ENCODE measurements around the gene CDC14A.
"Not testable (repeated sequence)": the region's sequence is repeated elsewhere in the genome, so short reads cannot be mapped to it uniquely, and the experiment has no call there.

CDC14A gene

GRCh38 chr1:100332331-100332730 is 20.0 kb upstream of the CDC14A start:
- DNase-seq (ENCODE audit: low spot score) = no peak

DNA sequence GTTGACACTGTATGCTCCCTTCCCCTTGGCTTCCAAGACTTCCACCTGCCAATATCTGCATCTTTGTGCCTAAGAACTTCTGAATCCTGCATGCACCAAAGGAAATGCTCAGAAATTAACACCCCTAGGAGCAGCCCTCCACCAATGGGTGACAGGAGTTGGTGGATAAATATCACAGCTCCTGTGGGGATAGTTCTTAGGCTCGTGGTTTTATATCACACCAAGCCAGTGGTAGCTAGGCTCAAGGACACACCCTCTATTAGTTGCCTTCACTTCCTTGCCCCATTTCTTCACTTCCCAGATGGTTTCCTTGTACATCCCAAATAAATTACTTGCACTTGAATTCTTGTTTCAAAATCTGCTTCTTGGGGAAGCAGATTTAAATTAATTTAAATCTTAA is 16.9 kb upstream of the CDC14A start:
- DNase-seq (ENCODE audit: low spot score) = no peak

DNA sequence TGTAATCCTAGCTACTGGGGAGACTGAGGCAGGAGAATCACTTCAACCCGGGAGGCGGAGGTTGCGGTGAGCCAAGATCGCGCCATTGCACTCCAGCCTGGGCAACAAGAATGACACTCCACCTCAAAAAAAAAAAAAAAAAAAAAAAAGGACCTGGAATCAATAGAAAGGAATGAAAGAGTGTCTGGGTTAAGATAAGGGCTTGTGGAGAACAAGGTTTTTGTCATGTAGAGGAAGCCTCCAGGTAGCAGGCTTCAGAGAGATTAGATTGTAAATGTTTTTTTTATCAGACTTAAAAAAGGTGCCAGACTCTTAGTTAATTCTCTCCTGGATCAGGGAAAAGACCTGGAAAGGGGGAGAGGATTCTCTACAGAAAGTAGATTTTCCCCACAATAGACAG is 14.4 kb upstream of the CDC14A start:
- DNase-seq (ENCODE audit: low spot score) = not testable (repeated sequence)

DNA sequence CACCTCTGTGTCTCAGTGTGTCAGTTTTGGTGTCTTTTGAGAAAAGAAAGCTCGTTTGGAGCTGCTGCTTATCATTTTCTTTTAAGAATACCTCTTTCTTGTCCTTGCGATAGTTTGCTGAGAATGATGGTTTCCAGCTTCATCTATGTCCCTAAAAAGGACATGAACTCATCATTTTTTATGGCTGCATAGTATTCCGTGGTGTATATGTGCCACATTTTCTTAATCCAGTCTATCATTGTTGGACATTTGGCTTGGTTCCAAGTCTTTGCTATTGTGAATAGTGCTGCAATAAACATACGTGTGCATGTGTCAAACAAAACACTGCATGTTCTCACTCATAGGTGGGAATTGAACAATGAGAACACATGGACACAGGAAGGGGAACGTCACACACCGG is 12.6 kb upstream of the CDC14A start:
- DNase-seq (ENCODE audit: low spot score) = not testable (repeated sequence)

- no peak for DNase-seq (ENCODE audit: low spot score)
These were observed 11.8 kb upstream of the CDC14A start for GRCh38 chr1:100340494-100340893.

DNA sequence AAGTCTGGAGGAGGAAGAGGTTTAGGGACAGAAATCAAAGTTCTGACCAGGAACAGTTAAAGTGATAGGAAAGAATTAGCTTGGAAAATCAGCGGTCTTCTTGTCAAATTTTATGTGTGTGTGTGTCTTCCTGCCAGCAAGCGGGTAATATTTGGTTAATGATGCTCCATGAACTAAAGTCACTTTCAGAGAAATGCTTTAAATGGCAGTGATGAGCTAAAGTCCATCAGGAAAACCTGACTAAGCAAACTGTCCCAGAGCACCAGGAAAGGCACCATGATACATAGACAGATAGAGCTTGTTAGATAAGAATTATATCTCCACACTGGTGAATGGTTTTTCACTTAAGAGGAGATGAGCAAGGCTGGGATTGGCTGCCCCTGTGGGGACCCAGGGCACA is 10.0 kb upstream of the CDC14A start:
- DNase-seq (ENCODE audit: low spot score) = no peak

DNA sequence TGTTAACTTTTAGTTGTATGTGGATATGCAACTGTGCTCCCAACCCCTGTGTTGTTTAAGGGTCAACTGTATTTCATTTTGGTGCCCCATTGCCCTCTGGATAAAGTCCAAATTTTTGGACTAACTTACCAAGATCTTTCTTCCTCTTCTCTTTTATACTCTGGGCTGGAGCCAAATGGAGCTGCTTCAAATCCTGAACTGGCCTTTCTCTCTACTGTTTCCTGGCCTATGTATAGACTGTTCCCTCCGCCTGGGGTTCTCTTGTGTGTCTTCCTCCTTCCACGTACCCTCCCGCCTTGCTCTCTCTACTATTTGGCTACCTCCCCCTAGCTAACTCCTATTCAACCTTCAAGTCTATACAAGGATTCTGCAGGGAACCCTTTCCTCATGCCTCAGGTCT is 8.4 kb upstream of the CDC14A start:
- no peak for DNase-seq (ENCODE audit: low spot score)

DNA sequence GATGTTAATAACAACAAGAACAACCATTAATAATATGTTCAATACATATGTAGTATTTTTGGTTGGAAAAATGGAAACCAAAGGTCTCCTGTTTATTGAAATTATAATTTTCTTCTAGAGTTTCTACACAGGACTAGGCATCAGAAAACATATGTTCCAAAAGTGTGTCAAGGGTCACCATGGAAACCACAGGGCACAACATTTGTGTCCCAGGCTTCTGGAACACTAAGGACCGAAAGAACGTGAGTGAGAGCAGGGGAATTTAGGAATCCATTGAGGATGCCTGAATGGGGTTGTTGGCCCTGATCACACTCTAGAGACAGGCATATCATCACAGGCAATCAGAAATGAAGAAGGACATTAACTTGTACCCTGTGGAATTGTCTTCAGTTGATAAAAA is 7.5 kb upstream of the CDC14A start:
- DNase-seq (ENCODE audit: low spot score) = no peak

- no peak for DNase-seq (ENCODE audit: low spot score)
These were observed 5.9 kb upstream of the CDC14A start for GRCh38 chr1:100346387-100346786.

DNA sequence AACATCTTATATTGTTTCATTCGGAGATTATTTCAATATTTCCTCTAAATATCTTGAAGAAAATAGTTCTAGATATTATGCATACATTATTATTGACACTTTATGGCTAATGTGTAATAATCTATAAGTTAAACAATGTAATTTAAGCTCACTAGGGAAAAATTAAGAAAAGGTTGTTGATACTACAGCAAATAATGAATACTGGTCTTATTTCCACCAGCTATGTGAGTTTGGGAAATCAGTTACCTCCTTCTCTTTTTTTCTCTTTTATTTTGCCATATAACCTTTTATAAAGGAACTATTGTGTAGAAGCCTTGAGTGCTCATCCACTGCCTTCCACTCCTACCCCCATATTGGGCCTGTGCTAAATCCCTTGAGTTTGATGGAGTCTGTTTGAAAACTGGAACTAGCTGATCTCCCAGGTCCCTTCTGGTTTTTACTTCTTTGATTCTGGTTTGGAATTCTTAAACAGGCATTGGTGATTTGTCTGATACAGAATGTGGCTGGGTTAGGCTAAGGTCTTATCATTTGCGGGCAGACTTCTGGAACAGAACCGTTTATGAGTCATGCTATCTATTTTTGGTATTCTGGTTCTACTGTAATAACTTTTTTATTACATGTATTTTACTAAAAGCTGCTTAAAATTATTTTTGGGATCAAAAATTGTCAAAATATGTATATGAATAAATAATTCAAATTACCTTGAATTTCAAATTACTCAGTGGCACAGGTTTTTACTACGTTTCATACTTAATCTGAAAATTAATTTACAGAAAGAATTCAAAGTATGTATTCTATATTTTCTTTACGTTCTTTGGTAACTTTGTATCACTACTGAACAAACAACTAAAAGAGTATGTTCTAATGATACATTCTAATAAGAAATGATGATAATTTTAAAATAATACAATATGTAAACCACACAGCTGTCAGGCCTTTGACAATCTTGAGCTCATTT is 5.0 kb upstream of the CDC14A start:
- DNase-seq (ENCODE audit: low spot score) = no peak

DNA sequence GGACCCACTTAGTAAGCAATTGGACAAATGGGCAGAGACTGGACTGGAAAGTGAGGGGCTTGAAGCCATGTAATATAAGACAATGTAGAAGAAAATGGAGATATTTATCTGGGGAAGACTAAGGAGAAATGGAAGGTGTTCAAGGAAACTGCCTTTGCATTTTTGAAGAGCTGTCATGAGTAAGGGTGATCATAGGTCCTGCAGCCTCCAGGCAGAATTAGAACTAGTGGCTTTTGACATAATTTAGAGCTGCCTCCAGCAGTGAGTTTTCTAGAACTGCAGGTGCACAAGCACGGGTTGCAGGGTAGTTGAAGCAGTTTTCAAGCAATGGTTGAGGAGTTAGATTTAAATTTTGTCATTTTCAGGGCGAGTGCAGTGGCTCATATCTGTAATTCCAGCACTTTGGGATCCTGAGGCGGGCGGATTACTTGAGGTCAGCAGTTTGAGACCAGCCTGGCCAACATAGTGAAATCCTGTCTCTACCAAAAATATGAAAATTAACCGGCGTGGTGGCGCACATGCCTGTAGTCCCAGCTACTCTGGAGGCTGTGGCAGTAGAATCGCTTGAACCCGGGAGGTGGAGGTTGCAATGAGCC is 3.7 kb upstream of the CDC14A start:
- DNase-seq (ENCODE audit: low spot score) = no peak

- no peak for DNase-seq (ENCODE audit: low spot score)
These were observed 3.1 kb upstream of the CDC14A start for GRCh38 chr1:100349246-100349645.

GRCh38 chr1:100350787-100351094 is 1.6 kb upstream of the CDC14A start:
- no peak for DNase-seq (ENCODE audit: low spot score)

- peak; percentile 92 for DNase-seq (ENCODE audit: low spot score)
These were observed 1.0 kb upstream of the CDC14A start for GRCh38 chr1:100351095-100351887.

DNA sequence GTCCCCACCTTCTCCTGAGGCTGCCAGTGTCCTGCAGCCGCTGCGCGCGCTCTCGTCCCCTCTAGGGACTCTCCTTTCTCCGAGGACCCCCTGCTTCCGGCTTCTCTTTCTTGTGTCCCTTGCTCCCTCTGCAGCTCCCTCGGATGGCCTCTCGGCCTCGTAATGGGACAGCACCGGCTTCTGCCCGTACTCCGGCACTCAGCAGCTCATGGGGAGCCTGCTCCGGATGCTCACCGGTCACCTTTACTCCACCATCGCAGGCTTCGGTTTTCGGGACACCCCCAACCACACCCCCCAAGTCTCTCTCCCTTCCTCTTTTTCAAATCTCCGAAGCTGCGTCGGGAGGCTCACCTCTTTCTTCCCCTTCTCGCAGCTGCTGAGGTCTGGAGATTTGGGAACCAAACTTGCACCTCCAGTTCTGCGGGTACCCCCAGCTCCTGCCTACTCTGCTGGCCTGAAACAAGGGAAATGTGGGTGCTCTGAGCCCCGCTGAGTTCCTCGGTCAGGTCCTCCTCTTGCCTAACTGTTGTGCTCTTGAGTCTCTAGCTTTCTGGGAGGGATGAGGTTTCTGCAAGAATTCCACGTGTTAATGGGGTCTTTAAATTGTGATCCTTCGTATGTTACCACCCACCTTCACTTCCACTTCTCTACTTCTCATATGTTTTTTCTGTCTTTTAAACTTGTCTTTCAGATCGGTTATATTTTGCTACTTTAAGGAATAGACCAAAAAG is 930 bp downstream of the CDC14A start:
- peak; percentile 22 for DNase-seq (ENCODE audit: low spot score)

DNA sequence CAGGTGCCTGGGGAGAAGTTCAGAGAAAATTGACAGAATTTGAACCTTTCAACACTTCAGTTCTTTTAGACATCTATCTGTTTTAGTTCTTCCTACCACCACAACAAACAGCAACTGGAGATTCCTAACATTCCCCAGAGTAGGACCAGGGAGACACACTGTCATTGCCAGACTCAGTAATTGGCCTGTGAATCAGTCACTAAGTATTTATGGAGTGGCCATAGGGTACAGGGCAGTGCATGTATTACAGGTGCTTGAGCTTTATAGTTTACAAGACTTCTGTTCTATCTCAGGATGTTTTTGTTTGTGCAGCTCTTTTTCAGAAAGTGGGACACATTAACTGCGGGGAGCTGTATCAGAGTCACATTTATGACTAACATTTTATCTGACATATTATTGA is 1.7 kb downstream of the CDC14A start:
- DNase-seq (ENCODE audit: low spot score) = no peak

DNA sequence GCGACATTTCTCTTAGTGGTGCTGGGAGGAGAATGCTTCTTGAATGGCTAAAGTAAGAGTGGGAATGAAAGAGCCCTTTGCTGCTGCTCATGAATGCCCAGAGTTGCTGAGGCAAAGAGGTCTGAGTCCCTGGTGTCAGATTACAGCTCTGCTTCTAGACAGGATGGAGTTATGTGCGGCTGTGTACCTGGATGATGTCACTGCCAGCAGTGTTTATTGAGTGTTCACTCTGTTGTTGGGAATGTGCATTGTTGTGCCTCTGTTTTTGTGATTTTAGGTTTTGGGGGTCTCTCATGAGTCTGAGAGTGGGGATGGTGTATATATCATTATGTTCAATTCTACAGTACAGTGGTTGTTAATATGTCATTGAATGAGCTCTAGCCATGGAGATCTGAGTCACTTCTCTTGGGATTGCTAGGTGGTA is 2.7 kb downstream of the CDC14A start:
- DNase-seq (ENCODE audit: low spot score) = peak; percentile 20

DNA sequence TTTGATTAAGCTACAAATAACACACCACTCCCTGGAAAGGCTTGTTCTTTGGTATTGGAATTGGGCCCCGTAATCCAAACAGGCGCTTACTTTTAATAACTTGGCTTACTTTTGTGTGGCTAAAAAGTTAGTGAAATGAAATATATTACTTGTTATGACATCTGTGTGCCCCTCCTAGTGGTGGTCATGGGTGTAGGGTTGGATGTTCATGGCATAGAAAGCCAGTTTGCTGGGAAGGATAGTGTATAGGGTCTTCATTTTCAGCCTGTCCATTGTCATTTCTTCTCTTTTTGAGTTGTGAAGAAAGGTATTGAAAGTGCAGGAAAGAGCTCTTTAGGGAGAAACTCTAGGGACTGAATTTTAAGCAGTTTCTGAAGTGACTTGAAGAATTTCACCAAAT is 5.9 kb downstream of the CDC14A start:
- no peak for DNase-seq (ENCODE audit: low spot score)

GRCh38 chr1:100359139-100359538 is 6.8 kb downstream of the CDC14A start:
- no peak for DNase-seq (ENCODE audit: low spot score)

GRCh38 chr1:100360790-100361510 is 8.6 kb downstream of the CDC14A start:
- no peak for DNase-seq (ENCODE audit: low spot score)

DNA sequence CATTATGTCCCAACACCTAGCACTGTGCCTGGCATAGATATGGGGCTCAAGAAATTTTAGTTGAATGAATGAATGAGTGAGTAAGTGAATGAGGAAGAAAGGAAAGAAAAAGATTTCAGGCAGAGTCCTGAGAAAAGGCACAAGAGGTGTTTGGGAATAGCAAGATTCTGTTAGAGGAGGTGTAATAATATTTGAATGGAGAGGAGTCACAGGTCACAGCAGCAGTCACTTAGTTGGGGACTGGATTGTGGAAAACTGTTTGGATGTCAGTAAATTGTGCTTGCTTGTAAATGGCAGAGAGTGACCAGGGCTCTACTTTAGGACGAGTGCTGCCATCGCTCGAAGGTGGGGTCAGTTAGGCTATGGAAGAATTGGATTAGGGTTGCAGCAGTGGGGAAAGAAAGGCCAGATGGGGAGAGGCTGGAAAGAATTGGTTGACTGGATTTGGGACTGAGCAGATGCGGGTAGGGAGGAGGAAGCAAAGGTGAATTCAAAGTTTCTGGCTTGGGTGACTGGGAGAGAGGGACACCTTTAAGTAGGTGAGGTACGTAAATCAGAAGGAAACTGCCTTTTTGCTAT is 9.3 kb downstream of the CDC14A start:
- no peak for DNase-seq (ENCODE audit: low spot score)

Measured in cerebellar cortex (tissue), 1 donor.